NB4 (cell line): Measurements from ENCODE around the gene CACNA2D3.

Source experiments
- POLR2A ChIP-seq: IDR thresholded peaks from 2 replicates; pipeline ENCODE4 v1.6.1; 2011; ENCODE audit warnings: mild to moderate bottlenecking; ENCODE audit not compliant: insufficient read length; ENCODE audit errors: extremely low read depth
- TF ChIP-seq, protein P1 (sequence below): IDR thresholded peaks from one replicate; pipeline ENCODE4 v1.5.1; 2012; ENCODE audit warnings: low read depth, low read length
- TF ChIP-seq, protein P2 (sequence below): IDR thresholded peaks from 2 replicates; pipeline ENCODE4 v1.6.1; 2011; ENCODE audit warnings: low read depth, low read length

DNA sequence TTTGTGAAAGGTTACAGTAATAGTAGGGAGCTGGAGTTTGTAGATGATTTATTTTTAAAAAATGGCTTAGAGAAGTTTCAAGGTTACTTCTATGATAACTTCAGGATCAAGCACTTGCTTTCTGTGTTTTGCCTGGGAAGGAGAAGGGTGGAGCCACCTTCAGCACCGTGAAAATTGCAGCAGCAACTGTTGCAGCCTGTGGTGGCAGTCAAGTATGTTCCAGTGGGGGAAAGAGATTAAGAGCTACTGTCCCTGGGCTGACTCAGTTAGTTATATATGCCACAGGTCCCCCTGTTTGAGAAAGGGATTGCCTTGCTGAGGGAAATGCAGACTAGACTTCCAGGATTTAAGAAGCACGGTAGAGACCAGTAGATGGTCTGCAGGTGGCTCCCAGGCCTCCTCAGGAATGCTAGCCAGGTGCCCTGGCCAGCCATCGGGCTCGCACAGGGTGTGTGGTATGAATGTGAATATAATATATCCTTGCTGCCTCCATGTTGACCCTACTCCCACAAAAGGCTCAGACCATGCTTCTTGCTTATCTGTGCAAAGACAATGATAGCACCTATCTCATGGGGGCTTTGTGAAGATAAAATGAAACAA is 389.5 kb downstream of the CACNA2D3 start:
- TF ChIP-seq, protein P1, sequence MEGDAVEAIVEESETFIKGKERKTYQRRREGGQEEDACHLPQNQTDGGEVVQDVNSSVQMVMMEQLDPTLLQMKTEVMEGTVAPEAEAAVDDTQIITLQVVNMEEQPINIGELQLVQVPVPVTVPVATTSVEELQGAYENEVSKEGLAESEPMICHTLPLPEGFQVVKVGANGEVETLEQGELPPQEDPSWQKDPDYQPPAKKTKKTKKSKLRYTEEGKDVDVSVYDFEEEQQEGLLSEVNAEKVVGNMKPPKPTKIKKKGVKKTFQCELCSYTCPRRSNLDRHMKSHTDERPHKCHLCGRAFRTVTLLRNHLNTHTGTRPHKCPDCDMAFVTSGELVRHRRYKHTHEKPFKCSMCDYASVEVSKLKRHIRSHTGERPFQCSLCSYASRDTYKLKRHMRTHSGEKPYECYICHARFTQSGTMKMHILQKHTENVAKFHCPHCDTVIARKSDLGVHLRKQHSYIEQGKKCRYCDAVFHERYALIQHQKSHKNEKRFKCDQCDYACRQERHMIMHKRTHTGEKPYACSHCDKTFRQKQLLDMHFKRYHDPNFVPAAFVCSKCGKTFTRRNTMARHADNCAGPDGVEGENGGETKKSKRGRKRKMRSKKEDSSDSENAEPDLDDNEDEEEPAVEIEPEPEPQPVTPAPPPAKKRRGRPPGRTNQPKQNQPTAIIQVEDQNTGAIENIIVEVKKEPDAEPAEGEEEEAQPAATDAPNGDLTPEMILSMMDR: no peak
- TF ChIP-seq, protein P2, sequence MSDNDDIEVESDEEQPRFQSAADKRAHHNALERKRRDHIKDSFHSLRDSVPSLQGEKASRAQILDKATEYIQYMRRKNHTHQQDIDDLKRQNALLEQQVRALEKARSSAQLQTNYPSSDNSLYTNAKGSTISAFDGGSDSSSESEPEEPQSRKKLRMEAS: no peak
- no peak for TF ChIP-seq POLR2A
